ENCODE results near the gene HSPA1A. TPM values are rescaled to one million over a fixed set of nuclear protein-coding genes. Genes with fewer than 3 reads are reported as not detected.
A peak's percentile ranks its signal among the peaks of the same experiment; 100 is the strongest.

HSPA1A gene
- total and polyA plus RNA-seq, 9 of the 15 experiments (the other 6 are each of a cell fraction or from before 2014, with no cell fraction given), result 2.2 to 273 (median 107) TPM

DNA sequence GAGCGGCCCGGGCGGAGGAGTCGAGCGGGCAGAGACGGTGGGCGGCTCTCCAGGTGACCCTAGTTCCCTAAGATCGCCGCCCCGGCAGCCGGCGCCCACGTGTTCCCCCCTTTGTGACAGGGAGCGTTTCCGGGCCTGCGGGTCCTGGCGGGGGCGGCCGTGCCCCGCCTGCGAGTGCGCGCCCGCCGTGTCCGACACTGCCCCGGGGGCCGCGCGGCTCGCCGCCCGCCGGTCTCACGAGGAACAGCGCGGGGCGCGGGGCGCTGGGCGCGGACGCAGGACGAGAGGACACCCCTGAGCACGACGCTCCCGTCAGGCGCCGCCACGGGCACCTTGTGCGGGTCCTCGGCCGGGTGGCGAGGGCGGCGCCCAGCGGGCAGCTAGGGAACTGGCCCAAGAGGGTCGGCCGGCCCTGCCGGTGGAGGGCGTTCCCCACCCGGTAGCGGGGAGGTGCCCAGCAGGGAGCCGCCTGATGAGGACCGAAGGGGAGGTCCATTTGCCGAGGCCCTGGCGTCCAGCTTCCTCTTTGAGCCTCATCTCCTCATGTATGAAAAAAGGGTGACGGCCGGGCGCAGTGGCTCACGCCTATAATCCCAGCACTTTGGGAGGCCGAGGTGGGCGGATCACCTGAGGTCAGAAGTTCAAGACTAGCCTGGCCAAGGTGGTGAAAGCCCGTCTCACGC is 19.6 kb upstream of the HSPA1A start, which contains the start of gene VARS1 (continued):
- TF ChIP-seq, protein P1, sequence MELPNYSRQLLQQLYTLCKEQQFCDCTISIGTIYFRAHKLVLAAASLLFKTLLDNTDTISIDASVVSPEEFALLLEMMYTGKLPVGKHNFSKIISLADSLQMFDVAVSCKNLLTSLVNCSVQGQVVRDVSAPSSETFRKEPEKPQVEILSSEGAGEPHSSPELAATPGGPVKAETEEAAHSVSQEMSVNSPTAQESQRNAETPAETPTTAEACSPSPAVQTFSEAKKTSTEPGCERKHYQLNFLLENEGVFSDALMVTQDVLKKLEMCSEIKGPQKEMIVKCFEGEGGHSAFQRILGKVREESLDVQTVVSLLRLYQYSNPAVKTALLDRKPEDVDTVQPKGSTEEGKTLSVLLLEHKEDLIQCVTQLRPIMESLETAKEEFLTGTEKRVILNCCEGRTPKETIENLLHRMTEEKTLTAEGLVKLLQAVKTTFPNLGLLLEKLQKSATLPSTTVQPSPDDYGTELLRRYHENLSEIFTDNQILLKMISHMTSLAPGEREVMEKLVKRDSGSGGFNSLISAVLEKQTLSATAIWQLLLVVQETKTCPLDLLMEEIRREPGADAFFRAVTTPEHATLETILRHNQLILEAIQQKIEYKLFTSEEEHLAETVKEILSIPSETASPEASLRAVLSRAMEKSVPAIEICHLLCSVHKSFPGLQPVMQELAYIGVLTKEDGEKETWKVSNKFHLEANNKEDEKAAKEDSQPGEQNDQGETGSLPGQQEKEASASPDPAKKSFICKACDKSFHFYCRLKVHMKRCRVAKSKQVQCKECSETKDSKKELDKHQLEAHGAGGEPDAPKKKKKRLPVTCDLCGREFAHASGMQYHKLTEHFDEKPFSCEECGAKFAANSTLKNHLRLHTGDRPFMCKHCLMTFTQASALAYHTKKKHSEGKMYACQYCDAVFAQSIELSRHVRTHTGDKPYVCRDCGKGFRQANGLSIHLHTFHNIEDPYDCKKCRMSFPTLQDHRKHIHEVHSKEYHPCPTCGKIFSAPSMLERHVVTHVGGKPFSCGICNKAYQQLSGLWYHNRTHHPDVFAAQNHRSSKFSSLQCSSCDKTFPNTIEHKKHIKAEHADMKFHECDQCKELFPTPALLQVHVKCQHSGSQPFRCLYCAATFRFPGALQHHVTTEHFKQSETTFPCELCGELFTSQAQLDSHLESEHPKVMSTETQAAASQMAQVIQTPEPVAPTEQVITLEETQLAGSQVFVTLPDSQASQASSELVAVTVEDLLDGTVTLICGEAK (IDR thresholded peaks at IDR 0.05), result no peak; the same call in 1 of the 2 replicates
- TF ChIP-seq, protein P1 (CRISPR knock-in tag; IDR thresholded peaks at IDR 0.05), result no peak
- TF ChIP-seq SRSF7 (optimal IDR thresholded peaks at IDR 0.05; ENCODE audit: low read depth, low read length) (no peak), TAF1 (IDR thresholded peaks at IDR 0.05; ENCODE audit: control insufficient read depth, extremely low read depth, insufficient read depth, low read length, severe bottlenecking) (peak; percentile 74), ZNF76 (CRISPR knock-in tag; IDR thresholded peaks at IDR 0.05; ENCODE audit: borderline replicate concordance) (peak; percentile 90), ZNF311 (CRISPR knock-in tag; IDR thresholded peaks at IDR 0.05) (no peak), HNRNPLL (IDR thresholded peaks at IDR 0.05; ENCODE audit: low read depth, low read length, poor library complexity, severe bottlenecking) (no peak), PURB (CRISPR knock-in tag; IDR thresholded peaks at IDR 0.05; ENCODE audit: low read depth) (no peak), NFIX (CRISPR knock-in tag; IDR thresholded peaks at IDR 0.05; ENCODE audit: low read depth) (no peak), RBM25 (IDR thresholded peaks at IDR 0.05; ENCODE audit: low read depth, low read length, severe bottlenecking) (peak; percentile 63), PHF20 (IDR thresholded peaks at IDR 0.05; ENCODE audit: partially characterized antibody) (peak; percentile 83), HNRNPK (IDR thresholded peaks at IDR 0.05; ENCODE audit: low read depth, low read length, poor library complexity, severe bottlenecking) (peak; percentile 52), IRF2 (CRISPR knock-in tag; IDR thresholded peaks at IDR 0.05) (peak; percentile 88)
- TF ChIP-seq, protein P2, sequence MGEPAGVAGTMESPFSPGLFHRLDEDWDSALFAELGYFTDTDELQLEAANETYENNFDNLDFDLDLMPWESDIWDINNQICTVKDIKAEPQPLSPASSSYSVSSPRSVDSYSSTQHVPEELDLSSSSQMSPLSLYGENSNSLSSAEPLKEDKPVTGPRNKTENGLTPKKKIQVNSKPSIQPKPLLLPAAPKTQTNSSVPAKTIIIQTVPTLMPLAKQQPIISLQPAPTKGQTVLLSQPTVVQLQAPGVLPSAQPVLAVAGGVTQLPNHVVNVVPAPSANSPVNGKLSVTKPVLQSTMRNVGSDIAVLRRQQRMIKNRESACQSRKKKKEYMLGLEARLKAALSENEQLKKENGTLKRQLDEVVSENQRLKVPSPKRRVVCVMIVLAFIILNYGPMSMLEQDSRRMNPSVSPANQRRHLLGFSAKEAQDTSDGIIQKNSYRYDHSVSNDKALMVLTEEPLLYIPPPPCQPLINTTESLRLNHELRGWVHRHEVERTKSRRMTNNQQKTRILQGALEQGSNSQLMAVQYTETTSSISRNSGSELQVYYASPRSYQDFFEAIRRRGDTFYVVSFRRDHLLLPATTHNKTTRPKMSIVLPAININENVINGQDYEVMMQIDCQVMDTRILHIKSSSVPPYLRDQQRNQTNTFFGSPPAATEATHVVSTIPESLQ (CRISPR knock-in tag; IDR thresholded peaks at IDR 0.05), result no peak
